GM12872 (cell line): ENCODE measurements around the gene TNKS1BP1.

Experiments used
- TF ChIP-seq, protein P1 (sequence below): IDR thresholded peaks from 3 replicates; pipeline ENCODE4 v1.5.1; 2011; ENCODE audit warnings: low read depth, mild to moderate bottlenecking, low read length, moderate library complexity; ENCODE audit not compliant: insufficient read depth

Gene TNKS1BP1

DNA sequence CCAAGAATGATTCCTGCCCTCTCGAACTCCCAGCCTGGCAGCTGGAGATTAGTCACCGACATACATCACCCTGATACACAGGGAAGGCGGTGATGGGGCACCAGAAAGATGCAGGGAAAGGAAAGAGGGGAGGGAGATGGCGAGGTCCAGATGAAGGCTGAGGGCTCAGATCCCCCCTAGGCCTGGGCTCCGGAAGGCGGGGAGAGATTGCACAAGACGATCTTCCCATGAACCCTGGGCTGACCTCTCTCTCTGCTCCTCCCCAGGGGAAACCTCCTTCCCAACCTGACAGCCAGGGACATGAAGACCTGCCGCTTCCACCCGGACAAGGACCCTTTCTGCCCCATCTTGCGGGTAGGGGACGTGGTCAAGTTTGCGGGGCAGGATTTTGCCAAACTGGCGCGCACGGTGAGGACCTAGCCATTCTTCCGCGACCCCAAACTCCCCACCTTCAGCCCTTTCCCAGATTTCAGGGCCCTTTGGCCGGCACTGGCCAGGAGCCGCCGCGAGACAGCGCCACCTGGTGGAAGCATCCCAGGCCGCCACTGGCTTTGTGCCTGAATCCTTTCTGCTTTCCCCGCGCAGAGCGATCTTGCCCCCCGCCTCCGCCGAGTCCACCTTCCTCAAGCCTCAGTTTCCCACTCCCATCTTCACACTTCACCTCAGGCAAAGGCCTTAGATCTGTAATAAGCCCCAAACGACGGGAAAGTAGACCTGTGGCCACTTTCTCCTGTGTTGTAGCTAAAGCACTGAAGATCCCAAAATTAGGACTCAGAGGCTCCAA is 24.9 kb upstream of the TNKS1BP1 start:
- TF ChIP-seq, protein P1, sequence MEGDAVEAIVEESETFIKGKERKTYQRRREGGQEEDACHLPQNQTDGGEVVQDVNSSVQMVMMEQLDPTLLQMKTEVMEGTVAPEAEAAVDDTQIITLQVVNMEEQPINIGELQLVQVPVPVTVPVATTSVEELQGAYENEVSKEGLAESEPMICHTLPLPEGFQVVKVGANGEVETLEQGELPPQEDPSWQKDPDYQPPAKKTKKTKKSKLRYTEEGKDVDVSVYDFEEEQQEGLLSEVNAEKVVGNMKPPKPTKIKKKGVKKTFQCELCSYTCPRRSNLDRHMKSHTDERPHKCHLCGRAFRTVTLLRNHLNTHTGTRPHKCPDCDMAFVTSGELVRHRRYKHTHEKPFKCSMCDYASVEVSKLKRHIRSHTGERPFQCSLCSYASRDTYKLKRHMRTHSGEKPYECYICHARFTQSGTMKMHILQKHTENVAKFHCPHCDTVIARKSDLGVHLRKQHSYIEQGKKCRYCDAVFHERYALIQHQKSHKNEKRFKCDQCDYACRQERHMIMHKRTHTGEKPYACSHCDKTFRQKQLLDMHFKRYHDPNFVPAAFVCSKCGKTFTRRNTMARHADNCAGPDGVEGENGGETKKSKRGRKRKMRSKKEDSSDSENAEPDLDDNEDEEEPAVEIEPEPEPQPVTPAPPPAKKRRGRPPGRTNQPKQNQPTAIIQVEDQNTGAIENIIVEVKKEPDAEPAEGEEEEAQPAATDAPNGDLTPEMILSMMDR = peak; percentile 92

DNA sequence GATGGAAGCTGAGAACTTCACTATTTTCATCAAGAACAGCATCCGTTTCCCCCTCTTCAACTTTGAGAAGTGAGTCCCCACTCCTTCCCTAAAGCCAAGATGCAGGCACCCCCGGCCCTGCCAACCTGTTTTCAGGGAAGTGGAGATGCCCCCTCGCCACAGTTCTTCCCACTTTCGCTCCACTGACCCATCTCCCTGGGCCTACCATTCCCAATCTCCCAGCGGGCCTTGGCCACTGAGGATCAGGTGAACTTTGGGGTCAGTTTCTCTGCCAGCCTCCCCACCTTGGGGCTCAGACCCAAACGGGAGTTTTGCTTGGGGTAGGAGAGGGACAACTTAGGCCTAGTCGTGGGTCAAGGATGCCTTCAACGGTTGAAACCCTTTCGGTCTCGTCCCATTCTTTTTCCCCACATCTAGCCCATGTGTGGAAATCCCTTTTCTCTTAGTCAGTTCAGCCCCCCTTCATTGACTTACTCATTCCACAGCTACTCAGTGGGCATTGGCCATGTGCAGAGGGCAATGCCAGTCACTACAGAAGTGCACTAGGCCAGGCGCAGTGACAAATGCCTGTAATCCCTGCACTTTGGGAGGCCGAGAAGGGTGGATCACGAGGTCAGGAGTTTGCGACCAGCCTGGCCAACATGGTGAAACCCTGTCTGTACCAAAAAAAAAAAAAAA is 24.0 kb upstream of the TNKS1BP1 start:
- TF ChIP-seq, protein P1 = no peak

DNA sequence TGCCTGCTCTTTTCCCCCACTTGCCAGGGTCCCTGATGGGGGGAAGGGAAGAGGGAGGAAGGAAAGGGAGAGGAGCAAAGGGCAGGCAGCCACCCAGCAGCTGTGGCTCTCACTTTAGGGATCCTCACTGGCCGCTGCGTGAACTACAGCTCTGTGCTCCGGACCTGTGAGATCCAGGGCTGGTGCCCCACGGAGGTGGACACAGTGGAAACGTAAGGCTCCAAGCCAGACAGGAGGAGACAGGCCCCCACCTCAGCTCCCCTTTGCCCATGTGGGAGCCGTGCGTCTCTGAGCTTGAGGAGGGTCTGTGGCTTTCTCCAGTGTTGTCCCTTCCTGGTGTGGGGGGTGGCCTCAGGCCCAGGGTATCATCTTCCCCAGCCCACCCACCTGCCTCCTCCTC is 23.3 kb upstream of the TNKS1BP1 start:
- TF ChIP-seq, protein P1 = no peak

DNA sequence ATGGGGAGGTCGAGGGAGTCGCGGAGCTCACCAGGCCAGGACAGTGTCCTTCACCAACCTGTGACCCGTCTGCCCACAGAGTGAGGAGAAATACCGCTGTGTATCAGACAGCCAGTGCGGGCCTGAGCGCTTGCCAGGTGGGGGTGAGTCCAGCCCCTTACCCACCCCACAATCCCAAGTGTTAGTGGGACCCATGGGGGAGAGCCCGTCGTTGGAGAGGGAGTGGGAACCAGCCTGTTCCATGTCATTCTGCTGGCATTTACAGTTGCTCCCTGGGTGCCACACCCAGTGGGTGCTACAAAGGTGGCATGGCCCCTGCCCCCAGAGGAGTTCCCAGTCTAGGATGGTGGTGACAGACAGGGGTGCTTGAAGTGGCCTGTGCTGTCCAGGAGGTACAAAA is 22.6 kb upstream of the TNKS1BP1 start:
- TF ChIP-seq, protein P1 = no peak

DNA sequence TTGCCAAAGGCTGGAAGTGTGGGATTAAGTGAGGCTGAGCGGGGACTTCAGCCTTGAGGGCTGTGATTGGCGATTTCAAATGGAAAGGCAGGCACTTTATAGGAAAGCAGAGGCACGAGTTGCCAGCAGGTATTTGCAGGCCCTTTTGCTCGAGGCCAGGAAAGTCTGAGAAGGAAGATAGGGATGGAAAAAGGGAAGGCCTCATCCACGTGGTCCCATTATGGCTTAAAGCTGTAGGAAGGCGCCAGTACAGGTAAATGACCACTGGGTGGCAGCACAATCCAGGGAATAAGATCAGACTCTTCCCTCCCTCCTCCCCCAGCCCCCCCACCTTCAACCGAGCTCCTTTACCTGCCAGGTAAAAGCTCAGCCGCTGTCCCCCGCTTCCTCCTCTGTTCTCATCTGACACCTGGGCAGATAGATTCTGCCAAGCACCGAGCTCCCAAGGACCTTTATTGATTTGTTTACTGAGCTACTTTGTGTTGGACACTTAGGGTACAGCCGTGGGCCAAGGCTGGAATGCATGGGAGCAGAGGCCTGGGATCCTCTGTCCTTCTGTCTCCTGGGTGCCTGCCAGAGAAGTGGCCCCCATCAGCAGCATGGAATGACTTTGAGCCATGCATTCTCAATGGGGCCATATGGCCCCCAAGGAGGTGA is 20.9 kb upstream of the TNKS1BP1 start:
- TF ChIP-seq, protein P1 = peak; percentile 78

DNA sequence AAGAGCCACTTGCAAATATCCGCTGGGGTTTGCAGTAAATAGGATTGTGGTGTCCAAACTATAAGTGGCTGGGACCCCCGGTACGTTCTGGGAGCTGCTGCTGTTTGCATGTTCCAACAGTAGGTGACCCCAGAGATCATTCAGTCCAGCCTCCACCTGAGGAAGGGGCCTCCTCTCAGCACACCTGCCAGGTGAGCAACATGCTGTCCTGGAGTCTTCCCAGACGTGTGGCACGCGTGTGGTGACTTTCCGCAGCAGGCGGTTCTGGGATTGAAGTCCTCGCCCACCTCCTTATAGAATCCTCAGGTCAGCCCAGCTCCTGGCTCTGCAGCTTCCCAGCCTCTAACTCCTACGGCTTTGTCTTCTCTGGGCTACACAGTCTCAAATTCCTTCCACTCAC is 20.1 kb upstream of the TNKS1BP1 start:
- TF ChIP-seq, protein P1 = no peak

DNA sequence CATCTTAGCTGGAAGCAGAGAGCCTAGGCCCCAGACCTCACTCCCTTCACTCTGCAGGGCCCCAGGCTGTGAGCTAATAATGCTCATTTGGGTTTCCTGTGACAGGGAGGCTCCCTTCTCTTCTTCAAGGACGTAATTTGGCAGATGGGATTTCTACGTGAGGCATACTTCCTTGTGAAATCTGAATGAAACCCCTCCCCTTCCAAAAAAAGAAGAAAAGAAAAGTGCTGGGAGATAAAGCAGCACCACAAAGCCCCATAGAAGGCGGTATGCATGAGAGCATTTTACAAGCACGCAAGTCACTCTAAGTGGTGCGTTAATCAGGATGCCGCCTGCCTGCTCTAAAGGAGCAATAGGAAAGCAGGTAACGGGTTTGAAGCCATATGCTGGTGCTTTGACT is 19.1 kb upstream of the TNKS1BP1 start:
- TF ChIP-seq, protein P1 = no peak
